Psoas muscle (tissue), 8 donors: ENCODE results near the gene PSMD14. TPM values are rescaled to one million over a fixed set of nuclear protein-coding genes. Genes with fewer than 3 reads are reported as not detected.
A peak's percentile ranks its signal among the peaks of the same experiment; 100 is the strongest.

Source experiments
- ATAC-seq, 4 donors: fragments of 200-7000 bp; cut with Tn5 transposase; one replicate each; pipeline ENCODE4 v1.9.1; 2020; ENCODE audit warnings: moderate library complexity in 3 of 4, mild to moderate bottlenecking in 2 of 4
- DNase-seq, 2 donors: peaks; one replicate each; pipeline ENCODE4 v3.0.0-alpha.2; 2020
- H3K27ac ChIP-seq: fragments of 200-600 bp; one replicate; pipeline ENCODE4 v1.8.0; 2022
- H3K27me3 ChIP-seq, 3 donors: fragments of 200-600 bp in 1 of 3; one replicate each; pipeline versions ENCODE4 v1.6.1 to v1.8.0; 2013 to 2022; ENCODE audit warnings: low read length in 2 of 3, mild to moderate bottlenecking in 2 of 3, moderate library complexity in 1 of 3; ENCODE audit not compliant: insufficient read depth in 3 of 3
- H3K36me3 ChIP-seq, 2 donors: fragments of 200-600 bp in 1 of 2; one replicate each; pipeline versions ENCODE4 v1.6.1 to v1.8.0; 2013 to 2022; ENCODE audit warnings: low read depth in 1 of 2, mild to moderate bottlenecking in 1 of 2, moderate library complexity in 1 of 2; ENCODE audit not compliant: insufficient read depth in 1 of 2
- H3K4me1 ChIP-seq: fragments of 200-600 bp; one replicate; pipeline ENCODE4 v1.8.0; 2022
- H3K4me3 ChIP-seq: fragments of 200-600 bp; one replicate; pipeline ENCODE4 v1.8.0; 2022; ENCODE audit warnings: mild to moderate bottlenecking
- H3K9me3 ChIP-seq: fragments of 200-600 bp; one replicate; pipeline ENCODE4 v1.8.0; 2022
- WGBS, 3 donors: extraction: QIAGEN DNeasy Blood & Tissue Kit; methylation state at CpG; one replicate each; pipeline versions ENCODE4 v1.1.6 to v1.1.7; 2013; 5-methylcytosine and 5-hydroxymethylcytosine counted together
- intact Hi-C, 2 donors: fragments of 100-400 bp; cut with DNase I; formaldehyde crosslinking; loops; one replicate each; pipeline versions ENCODE4 v1.11.0 to v1.14.2; 2022
- polyA plus RNA-seq, 3 donors: library from polyadenylated mRNA; stranded (reverse); fragments of 200-250 nt; gene quantifications; one replicate each; pipeline ENCODE4 v1.2.3, GENCODE V29; 2013
- total RNA-seq, 4 donors: library from RNA; stranded (reverse); fragmentation: NEBNext Ultra II Directional in 2 of 4; extraction: Animal tissue kit (Norgen Biotek cat#: 25700) in 2 of 4; gene quantifications; one replicate each; pipeline versions ENCODE4 v1.2.1 to v1.2.4, GENCODE V29; 2021 to 2023
- TF ChIP-seq, protein P1 (sequence below): fragments of 200-600 bp; IDR thresholded peaks from one replicate; pipeline ENCODE4 v1.8.0; 2022; ENCODE audit warnings: antibody characterized with exemption
- donor health status: healthy with polysubstance abuse.
- donor health status: DM: no; HTN: no; CAD: no; lungs with moderate emphysema.
- donor health status: Bipolar disorder and iron deficiency.
- donor health status: healthy.
- donor health status: DM: yes; HTN: yes; CAD: no.
- donor health status: DM: no; HTN: no; CAD: no.
- donor health status: DM: no; HTN: no; CAD: no.
- donor health status: DM: yes; HTN: yes; CAD: no.

Gene PSMD14
- total and polyA plus RNA-seq, 7 donors: 51.2 to 372 (median 109) TPM

DNA sequence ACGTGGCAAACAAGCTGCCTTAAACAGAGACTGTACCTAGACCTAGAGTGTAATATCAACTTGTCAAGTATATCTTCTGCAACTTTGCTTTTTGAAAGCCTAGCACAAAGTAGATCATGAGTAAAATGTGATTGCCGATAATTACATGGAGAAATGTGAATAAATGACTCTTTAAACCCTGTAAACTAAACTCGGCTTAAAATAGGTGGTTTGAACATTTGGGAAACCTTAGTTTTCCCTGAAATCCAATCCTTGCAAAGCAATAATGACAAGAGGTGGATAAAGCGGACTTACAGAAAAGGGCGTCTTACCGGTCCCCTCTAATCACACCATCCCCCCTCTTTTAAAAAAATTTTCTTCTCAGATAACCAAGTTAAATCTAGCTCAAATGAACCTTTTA, 549 bp upstream of the PSMD14 start:
- 32 to 38% (median 35%) methylated on average over 6 of the region's 6 CpGs for WGBS, 3 donors

DNA sequence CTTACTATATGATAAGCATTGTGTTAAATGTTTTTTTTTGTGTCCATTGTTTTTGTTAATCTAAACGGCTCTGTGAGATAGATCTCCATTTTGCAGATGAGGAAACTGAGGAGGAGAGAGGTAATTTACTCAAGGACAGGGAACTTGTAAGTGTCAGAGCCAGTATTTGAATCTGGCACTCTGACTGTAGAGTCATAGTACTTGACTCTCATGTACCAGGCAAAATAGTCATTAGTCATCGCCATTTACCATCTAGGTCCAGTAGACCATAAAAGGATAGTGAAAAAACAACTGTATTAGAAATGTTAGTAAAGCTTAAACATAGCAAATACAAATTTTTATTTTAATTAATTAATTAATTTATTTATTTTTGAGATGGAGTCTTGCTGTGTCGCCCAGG, 4.8 kb downstream of the PSMD14 start:
- peaks cover 27% of the 10 kb centered on the region for H3K4me1 ChIP-seq
- peaks cover 0 to 10% of the 10 kb centered on the region in 2 donors for H3K36me3 ChIP-seq
- no peaks in the 10 kb centered on the region for H3K27me3 ChIP-seq
- H3K27ac ChIP-seq: no peak overlapping the region
- DNase-seq: no peak
- intact Hi-C loops: no loop called here
- no peak overlapping the region for H3K4me3 ChIP-seq
- WGBS, 3 donors: 93 to 97% (median 95%) methylated on average over 3 of the region's 3 CpGs
- H3K9me3 ChIP-seq: no peaks in the 10 kb centered on the region
- TF ChIP-seq, protein P1, sequence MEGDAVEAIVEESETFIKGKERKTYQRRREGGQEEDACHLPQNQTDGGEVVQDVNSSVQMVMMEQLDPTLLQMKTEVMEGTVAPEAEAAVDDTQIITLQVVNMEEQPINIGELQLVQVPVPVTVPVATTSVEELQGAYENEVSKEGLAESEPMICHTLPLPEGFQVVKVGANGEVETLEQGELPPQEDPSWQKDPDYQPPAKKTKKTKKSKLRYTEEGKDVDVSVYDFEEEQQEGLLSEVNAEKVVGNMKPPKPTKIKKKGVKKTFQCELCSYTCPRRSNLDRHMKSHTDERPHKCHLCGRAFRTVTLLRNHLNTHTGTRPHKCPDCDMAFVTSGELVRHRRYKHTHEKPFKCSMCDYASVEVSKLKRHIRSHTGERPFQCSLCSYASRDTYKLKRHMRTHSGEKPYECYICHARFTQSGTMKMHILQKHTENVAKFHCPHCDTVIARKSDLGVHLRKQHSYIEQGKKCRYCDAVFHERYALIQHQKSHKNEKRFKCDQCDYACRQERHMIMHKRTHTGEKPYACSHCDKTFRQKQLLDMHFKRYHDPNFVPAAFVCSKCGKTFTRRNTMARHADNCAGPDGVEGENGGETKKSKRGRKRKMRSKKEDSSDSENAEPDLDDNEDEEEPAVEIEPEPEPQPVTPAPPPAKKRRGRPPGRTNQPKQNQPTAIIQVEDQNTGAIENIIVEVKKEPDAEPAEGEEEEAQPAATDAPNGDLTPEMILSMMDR: no peak
- ATAC-seq: peak in 1 of 4 donors; percentile 31

More for the DNA sequence above, 549 bp upstream of the PSMD14 start:
- intact Hi-C loops: no loop called here
- H3K9me3 ChIP-seq: peaks cover 15% of the 10 kb centered on the region
- TF ChIP-seq, protein P1: no peak
- no peaks in the 10 kb centered on the region for H3K27me3 ChIP-seq
- peaks cover 13% of the 10 kb centered on the region for H3K4me1 ChIP-seq
- H3K36me3 ChIP-seq: no peaks in the 10 kb centered on the region
- ATAC-seq: no peak
- no peak for DNase-seq
- peak overlapping the region; percentile 67 for H3K4me3 ChIP-seq
- H3K27ac ChIP-seq: peak overlapping the region; percentile 90

DNA sequence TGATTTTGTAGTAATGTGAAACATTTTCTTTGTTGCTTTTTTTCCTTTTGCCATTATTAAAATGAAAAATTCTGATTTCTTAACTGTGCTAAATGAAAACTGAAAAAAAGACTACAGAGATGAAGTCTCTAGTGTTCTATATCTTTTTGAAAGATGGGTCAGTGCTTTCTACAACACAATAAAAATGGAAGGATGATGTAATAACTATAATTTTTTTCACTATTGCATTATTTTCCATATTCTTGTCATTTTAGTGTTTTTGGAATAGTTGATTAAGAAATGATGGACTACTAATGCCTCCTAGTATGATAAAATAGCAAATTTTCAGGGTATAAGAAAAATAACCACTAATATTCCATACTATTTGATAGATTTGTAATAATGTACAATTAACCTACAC, 7.2 kb downstream of the PSMD14 start:
- Histone ChIP-seq H3K9me3 (no peaks in the 10 kb centered on the region), H3K27me3 (no peaks in the 10 kb centered on the region), H3K36me3 (peaks cover 0 to 25% of the 10 kb centered on the region in 2 donors), H3K27ac (no peak overlapping the region), H3K4me3 (no peak overlapping the region), H3K4me1 (peaks cover 14% of the 10 kb centered on the region)
- intact Hi-C loops: no loop called here
- DNase-seq: no peak
- no peak for ATAC-seq
- TF ChIP-seq, protein P1: no peak

DNA sequence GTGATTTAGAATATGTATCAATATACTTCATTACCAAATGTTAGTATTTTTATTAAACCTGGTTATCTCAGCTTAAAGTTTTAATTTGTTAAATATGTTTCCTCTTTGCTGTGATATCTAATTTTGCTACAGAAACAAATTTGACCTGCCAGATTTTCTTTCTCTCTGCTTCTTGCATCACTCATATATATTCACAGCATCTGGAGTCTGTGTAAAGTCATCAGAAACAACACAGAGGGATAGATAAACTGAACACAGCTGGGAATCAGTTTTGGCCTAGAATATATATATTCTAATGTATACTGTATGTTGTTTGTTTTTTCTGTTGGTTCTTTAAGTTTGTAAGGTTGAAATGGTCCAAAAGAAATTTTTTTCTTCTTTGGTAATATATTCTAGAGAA, 8.5 kb downstream of the PSMD14 start:
- DNase-seq (no peak), ATAC-seq (no peak)
- Histone ChIP-seq H3K4me3 (no peak overlapping the region), H3K27me3 (no peaks in the 10 kb centered on the region), H3K27ac (no peak overlapping the region), H3K9me3 (no peaks in the 10 kb centered on the region), H3K4me1 (peaks cover 14% of the 10 kb centered on the region), H3K36me3 (peaks cover 0 to 33% of the 10 kb centered on the region in 2 donors)
- TF ChIP-seq, protein P1: no peak
- intact Hi-C loops: no loop called here

DNA sequence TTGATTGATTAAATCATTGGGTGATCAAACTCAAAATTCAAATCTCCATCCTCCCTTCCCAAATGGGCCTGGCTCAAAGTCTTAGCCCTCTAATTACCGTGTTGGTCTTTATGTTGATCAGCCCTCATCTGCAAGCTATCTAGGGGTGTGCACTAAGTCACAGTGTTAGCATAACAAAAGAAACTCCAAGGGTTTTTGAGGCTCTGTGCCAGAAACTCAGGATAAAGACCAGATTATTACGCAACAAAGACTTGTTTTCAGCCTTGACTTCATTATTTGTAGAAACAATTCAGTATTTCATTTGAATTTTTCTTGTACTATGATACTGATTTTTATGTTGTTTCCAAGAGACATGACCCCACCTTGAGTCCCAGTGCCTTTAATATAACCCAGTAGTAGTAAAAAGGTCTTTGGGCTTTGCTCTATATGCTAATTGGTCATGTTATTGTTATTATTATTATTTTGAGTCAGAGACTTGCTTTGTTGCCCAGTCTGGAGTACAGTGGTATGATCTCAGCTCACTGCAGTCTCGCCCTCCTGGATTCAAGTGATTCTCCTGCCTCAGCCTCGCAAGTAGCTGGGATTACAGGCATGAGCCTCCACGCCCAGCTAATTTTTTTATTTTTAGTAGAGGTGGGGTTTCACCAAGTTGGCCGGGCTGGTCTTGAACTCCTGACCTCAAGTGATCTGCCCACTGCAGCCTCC, 13.9 kb downstream of the PSMD14 start:
- intact Hi-C loops: loop anchor here in 1 of 2 donors (10.0 kb wide), 1 partner anchor 63 kb away; no protein-coding TSS in a partner anchor
- Histone ChIP-seq H3K27ac (no peak overlapping the region), H3K36me3 (peaks cover 0 to 45% of the 10 kb centered on the region in 2 donors), H3K4me3 (no peak overlapping the region), H3K9me3 (no peaks in the 10 kb centered on the region), H3K4me1 (no peaks in the 10 kb centered on the region), H3K27me3 (no peaks in the 10 kb centered on the region)
- DNase-seq: no peak
- WGBS, 3 donors: 82 to 91% (median 88%) methylated on average over 6 of the region's 6 CpGs
- no peak for ATAC-seq
- TF ChIP-seq, protein P1: no peak
